ENCODE results near the gene NKX3-2.

- no peak for TF ChIP-seq CTCF (IDR thresholded peaks at IDR 0.05; ENCODE audit: insufficient read depth, low read length, poor library complexity, severe bottlenecking)
- no peak for TF ChIP-seq EZH2phosphoT487 (conservative IDR thresholded peaks at IDR 0.05; ENCODE audit: low read length)
These were observed 34.9 kb downstream of the NKX3-2 start for GRCh38 chr4:13509442-13509841.

All from SU-DHL-6 (cell line).